GM19239 (cell line): ENCODE measurements around the gene F7.

Experiments
- DNase-seq: peaks from one replicate; pipeline ENCODE4 v3.0.0; 2011; ENCODE audit warnings: low spot score; ENCODE audit not compliant: insufficient read length
- FAIRE-seq: peaks from 2 replicates; lab custom pipeline; 2011; peaks lifted over from hg19 to GRCh38; lab: Jason Lieb, UNC

The F7 gene

DNA sequence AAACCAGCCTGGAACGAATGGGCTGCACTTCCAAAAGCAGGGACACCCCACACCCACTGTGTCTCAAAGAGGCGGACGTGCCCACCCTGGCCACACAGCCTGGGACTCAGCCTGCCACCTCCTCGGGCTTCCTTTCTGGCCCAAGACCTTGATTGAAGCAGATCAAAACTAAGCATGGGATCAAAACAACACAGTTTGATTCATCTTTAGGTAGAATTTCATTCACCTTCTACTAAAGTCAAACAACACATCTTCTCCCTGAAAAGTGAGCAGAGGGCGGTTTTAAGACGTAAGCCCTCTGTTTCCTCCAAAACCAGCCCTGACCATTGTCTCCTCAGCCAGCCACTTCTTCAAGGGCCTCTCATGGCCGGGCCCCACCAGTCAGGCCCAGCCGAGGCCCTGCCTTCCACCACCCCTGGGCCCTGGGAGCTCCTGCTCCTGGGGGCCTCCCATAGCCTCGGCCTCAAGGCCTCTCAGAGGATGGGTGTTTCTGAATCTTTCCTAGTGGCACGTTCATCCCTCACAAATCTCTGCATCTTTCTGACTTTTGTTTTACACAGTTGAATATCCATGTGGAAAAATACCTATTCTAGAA, 10.7 kb downstream of the F7 start:
- FAIRE-seq (no peak), DNase-seq (no peak)

DNA sequence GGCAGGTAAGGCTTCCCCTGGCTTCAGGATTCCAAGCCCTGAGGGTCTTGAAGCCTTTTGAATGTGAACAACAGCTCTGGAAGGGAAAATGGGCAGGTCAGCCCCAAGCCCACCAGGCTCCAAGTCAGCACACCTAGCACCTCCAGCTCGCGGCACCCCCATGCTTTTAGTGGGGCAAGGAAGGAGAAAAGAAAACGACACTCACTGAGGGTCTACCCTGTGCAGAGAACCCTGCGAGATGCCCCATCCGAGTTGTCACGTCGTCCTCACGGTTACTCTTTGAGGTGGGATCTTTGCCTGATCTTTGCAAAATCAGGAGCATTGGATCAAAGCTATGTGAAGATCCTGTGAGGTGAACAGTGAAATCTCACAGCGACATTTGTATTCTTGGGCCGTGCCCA, 11.3 kb downstream of the F7 start:
- FAIRE-seq (no peak), DNase-seq (no peak)

DNA sequence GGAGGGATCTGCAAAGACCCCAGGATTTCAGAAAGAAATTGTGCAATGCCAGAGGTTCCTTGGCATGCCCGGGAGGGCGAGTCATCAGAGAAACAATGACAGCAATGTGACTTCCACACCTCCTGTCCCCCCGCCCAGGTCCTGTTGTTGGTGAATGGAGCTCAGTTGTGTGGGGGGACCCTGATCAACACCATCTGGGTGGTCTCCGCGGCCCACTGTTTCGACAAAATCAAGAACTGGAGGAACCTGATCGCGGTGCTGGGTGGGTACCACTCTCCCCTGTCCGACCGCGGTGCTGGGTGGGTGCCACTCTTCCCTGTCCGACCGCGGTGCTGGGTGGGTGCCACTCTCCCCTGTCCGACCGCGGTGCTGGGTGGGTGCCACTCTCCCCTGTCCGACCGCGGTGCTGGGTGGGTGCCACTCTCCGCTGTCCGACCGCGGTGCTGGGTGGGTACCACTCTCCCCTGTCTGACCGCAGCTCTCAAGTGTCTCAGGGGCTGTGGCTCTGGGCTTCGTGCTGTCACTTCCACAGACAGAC, 11.8 kb downstream of the F7 start:
- FAIRE-seq (no peak), DNase-seq (no peak)

DNA sequence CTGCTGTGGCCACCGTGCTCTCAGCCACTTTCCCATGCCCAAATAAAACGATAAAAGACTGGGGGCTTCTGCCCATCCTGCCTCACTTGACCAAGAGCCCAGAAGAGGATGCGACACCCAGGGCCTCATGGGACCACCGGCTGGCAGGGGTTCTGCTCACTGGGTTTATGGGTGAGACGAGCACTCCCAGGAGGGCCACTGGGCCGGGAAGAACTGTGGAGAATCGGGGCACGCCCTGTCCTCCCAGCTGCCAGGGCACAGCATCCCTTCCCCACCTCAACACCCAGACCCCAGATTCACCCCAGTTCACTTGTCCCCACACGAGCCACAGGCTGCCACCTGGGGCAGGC, 12.3 kb downstream of the F7 start:
- DNase-seq (no peak), FAIRE-seq (no peak)

DNA sequence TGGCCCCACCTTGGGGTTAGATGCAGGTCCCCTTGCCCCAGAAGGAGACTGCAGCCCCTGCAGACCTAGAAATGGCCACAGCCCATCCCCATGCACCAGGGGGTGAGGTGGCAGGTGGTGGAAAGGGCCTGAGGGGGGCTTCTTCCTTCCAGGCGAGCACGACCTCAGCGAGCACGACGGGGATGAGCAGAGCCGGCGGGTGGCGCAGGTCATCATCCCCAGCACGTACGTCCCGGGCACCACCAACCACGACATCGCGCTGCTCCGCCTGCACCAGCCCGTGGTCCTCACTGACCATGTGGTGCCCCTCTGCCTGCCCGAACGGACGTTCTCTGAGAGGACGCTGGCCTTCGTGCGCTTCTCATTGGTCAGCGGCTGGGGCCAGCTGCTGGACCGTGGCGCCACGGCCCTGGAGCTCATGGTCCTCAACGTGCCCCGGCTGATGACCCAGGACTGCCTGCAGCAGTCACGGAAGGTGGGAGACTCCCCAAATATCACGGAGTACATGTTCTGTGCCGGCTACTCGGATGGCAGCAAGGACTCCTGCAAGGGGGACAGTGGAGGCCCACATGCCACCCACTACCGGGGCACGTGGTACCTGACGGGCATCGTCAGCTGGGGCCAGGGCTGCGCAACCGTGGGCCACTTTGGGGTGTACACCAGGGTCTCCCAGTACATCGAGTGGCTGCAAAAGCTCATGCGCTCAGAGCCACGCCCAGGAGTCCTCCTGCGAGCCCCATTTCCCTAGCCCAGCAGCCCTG, 12.8 kb downstream of the F7 start:
- no peak for FAIRE-seq
- no peak for DNase-seq

DNA sequence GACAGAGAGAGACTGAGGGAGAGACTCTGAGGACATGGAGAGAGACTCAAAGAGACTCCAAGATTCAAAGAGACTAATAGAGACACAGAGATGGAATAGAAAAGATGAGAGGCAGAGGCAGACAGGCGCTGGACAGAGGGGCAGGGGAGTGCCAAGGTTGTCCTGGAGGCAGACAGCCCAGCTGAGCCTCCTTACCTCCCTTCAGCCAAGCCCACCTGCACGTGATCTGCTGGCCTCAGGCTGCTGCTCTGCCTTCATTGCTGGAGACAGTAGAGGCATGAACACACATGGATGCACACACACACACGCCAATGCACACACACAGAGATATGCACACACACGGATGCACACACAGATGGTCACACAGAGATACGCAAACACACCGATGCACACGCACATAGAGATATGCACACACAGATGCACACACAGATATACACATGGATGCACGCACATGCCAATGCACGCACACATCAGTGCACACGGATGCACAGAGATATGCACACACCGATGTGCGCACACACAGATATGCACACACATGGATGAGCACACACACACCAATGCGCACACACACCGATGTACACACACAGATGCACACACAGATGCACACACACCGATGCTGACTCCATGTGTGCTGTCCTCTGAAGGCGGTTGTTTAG, 13.7 kb downstream of the F7 start:
- FAIRE-seq: no peak
- DNase-seq: no peak

DNA sequence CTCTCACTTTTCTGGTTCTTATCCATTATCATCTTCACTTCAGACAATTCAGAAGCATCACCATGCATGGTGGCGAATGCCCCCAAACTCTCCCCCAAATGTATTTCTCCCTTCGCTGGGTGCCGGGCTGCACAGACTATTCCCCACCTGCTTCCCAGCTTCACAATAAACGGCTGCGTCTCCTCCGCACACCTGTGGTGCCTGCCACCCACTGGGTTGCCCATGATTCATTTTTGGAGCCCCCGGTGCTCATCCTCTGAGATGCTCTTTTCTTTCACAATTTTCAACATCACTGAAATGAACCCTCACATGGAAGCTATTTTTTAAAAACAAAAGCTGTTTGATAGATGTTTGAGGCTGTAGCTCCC, 14.2 kb downstream of the F7 start:
- DNase-seq (no peak), FAIRE-seq (no peak)

DNA sequence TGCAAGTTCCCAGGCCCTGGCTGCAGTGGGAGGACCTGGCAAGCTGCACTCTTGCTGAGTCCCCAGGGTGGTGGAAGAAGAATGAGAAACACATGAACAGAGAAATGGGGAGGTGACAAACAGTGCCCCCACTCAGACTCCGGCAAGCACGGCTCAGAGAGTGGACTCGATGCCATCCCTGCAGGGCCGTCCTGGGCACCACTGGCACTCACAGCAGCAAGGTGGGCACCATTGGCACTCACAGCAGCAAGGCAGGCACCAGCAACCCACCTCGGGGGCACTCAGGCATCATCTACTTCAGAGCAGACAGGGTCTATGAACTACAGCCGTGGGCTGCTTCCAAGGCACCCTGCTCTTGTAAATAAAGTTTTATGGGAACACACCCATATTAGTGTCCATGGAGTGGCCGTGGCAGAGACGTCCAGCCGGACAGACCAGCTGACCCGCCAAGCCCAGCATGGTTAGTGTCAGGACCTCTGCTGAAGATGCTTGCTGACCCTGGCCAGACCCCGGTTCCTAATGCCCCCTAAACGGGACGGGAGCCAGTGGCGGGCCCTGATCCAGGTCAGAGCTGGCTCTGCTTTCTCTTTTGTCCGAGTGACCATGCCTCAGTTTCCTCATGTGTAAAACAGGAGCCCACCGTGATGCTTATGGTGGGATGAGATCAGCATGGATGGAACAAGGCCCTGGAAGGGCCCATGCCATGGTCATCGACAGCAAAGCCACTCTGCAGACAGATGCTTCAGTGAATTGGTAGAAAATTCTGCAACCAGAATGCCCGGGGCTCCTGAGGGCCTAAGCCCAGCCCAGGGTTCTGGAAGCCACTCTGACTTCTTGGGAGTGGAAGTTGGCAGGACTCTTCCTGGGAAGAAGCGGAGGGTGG, 14.9 kb downstream of the F7 start:
- FAIRE-seq (no peak), DNase-seq (no peak)

DNA sequence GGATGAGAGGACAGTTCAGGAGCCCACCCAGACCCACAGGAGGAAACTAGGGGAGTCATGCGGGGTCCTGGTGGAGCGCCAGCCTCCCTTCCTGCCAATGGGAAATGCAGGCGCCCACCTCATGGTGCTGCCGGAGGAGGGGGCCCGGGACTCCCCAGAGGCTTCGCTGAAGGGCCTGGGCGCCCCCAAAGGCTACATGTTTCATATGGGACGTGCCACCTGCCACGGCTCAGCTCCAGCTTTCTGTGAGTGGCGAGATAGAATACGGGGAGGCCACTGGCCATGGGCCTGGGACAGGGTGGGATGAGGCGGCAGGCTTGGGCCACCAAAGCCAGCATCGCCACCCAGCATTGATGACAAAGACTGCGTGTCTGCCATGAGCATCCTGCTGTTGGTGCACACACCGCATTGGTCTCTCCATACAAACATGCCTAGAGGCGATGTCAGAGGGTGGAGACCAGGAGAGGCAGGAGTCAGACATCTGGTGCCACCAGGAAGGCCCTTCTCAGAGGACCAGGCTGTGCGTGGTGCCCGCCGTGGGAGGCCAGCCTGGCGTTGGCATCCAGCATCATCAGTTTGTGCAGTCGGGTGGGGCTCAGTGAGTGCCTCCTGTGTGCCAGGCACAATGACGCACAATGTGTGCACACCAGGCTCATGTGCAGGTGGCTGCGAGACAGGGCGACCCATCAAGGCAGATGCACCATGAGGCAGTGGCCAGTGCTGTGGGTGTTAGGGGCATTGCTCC, 15.8 kb downstream of the F7 start:
- DNase-seq: no peak
- FAIRE-seq: no peak

DNA sequence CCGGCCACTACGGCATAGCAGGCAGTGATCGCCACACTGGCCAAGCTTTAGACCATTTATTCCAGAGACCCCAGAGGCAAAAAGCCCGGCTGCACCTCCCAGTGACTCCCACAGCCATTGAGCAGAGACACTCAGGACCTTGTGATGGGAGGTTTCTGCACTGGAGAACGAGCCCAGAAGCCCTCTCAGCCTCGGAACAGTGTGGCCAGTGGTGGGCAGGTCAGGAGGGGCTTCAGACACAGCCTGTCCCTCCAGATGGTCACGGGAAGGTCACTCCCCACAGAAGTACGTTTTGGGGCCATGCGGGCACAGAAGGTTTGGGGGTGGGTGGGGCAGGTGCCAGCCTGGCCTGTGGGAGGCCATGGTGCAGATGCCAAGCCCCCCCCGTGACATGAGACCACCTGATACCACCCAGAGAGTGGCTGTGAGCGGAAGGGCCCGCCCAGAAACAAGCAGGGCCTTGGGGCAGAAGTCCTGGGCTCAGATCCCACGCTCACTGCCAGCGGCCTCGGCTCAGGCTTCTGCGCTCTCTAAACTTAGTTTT, 16.4 kb downstream of the F7 start:
- DNase-seq (no peak), FAIRE-seq (no peak)

DNA sequence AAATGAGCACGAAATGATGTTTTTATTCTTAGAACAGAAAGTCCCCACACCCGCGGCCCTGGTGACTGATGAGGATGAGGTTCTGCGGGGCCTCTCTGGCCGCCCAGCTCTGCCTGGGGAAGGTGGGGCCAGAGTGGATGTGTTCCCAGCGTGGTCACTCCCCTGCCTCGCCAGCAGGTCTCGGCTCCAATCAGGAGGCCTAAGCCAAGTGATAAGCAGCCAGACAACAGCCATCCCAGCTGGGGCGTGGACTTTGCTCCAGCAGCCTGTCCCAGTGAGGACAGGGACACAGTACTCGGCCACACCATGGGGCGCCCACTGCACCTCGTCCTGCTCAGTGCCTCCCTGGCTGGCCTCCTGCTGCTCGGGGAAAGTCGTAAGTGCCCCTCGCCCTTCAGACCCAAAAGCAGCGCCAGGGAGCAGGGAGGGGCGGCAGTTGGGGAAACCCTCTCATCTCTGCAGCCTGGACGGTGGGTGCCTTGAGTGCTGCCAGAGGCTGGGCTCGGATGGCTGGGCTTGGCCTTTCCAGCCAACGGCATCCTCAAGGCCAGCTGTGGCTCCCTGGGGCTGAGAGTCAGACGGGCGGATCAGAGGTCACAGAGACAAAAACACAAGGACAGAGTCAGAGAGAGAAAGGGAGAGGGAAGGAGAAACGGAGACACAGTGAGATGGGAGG, 17.1 kb downstream of the F7 start, which contains the start of gene F10:
TSS of gene F10 (plus strand) at position 250 of the 676 bp plus-strand sequence. CDS start at position 307, 57 bp downstream.
- no peak for DNase-seq
- FAIRE-seq: no peak

DNA sequence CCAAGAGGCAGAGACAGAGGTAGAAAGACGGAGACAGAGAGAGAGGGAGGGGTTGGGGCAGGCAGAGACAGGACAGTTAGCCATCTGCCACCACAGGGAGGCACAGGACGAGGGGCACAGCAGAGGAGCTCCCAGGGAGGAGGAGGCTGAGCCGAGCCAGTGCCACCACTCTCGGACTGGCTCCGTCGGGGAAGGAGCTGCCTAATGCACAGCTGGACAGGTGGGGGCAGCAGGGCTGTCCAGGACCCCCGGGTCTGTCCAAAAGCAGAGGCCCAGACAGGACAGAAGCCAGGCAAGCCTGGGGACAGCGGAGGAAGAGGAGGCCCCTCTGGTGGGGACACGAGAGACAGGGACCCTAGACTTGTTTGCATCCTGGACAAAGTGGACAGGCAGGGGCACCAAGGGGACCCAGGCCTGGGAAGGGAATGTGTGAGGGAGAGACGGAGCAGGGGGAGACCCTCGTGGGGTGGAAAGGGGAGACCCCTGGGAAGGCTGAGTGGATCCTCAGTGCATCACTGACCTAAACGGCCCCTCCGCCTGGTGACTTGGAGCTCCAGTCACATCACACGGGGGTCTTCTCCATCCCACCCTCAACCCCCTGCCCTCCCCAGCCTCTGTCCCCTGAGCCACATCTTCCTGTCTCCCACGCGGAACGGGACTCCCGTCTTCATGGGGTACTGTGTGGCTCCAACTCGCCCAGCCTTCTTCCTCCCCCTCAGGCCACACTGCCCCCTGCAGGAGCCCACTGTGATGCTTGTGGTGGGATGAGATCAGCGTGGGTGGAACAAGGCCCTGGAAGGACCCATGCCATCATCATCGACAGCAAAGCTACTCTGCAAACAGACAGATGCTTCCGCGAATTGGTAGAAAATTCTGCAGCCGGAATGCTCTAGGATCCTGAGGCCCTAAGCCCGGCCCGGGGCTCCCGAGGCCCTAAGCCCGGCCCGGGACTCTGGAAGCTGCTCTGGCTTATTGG, 17.9 kb downstream of the F7 start:
- no peak for FAIRE-seq
- DNase-seq: no peak

DNA sequence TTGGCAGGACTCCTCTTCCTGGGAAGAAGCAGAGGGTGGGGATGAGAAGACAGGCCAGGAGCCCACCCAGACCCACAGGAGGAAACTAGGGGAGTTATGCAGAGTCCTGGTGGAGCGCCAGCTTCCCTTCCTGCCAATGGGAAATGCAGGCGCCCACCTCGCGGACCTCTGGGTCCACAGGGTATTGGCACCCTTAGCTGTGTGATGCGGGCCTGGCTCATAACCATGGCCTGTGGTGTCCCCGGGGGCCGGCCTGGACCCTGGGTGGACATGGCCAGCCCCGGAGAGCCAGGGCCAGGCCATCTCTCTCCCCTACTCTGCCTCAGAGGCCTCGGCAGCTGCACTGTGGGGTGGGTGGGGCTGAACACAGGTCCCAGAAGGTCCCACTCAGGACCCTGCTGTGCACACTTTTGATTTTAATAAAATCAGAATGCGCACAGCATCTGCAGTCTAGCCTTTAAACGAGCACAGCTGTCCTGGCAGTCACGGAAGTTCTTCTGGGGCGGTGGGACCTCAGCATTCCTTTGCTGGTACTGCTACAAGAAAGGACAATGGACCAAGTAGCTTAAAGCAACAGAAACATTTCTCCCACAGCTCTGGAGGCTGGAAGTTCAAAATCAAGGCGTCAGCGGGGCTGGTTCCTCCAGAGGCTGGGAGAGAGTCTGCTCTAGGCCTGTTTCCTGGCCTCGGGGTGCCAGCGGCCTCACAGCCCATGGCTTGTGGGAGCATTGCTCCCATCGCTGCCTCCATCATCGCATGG, 18.8 kb downstream of the F7 start:
- FAIRE-seq (no peak), DNase-seq (no peak)

DNA sequence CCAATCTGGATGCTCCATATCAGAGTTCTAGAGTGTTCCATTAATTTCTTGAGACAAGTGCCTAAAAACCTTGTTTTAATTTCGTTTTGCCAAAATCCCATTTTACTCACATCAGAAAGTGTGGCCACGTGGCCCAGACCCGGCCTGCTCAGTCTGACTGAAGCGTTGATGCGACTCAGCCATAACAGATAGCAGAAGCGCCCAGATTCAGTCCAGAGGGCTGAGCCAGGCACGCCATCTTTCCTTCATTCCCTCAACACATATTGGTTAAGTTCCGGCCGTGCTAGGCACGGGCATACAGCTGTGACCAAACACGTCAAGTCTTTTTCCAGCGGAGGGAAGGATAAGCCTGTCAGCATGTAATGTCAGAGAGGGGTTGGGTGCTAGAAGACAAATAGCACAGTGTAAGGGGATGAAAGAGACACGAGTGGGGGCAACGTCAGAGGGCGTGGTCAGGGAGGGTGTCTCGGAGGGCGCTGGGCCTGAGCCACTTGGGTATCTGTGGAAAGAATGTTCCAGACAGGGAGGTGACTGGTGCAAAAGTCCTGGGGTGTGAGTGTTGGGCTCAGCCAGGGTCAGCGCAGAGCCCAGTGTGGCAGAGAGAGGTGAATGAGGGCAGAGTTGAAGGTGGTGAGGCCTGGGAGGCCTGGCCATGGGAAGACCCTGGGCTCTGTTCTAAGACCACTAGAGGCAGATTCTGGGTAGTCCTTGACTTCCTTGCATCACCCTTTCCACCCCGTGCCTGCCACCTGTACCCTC, 20.1 kb downstream of the F7 start:
- no peak for DNase-seq
- FAIRE-seq: no peak

DNA sequence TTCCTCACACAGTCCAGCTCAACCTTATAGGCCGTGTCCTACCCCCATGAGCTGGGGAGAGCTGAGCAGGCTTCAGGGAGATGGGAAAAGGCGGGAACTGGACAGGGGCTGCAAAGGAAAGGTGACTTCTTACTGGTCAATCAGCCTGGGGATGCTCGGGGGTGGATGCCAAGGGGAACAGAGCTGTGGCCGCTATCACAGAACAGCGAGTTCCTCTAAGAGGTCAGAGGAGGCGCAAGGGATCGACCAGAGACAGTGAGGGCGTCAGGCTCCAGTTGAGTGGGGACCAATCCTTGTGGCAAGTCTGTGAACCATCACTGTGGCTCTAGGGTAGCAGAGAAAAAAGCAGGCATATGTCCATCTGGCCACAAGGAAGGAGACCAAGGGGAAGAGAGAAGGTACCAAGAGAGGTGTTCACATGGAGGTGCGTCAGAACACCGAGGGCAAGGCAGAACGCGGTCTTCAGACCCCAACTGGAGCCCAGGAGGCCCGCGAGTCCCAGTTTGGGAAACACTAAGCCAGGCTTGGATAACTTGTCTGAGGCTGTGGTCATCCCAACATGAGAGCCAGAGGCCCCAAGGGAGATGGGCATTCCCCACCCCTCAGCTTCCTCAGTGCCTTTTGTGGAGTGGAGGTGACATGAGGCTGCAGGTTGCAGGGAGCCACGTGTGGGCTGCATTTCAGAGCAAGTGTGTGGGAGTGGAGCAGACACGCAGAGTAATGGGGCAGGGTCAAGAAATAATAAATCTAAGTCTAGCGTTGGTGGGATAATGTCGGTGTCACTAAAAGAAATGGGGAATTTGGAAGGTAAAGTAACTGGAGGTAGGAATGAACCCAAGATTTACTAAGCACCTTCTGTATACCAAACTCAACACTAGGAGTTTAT, 20.9 kb downstream of the F7 start:
- no peak for DNase-seq

More for the DNA sequence above, 20.9 kb downstream of the F7 start:
- no peak for FAIRE-seq
